ENCODE results near the gene HAUS7.

The HAUS7 gene

GRCh38 chrX:153499341-153499740 lies 29.0 kb upstream of the HAUS7 start:
- TF ChIP-seq, protein P1, sequence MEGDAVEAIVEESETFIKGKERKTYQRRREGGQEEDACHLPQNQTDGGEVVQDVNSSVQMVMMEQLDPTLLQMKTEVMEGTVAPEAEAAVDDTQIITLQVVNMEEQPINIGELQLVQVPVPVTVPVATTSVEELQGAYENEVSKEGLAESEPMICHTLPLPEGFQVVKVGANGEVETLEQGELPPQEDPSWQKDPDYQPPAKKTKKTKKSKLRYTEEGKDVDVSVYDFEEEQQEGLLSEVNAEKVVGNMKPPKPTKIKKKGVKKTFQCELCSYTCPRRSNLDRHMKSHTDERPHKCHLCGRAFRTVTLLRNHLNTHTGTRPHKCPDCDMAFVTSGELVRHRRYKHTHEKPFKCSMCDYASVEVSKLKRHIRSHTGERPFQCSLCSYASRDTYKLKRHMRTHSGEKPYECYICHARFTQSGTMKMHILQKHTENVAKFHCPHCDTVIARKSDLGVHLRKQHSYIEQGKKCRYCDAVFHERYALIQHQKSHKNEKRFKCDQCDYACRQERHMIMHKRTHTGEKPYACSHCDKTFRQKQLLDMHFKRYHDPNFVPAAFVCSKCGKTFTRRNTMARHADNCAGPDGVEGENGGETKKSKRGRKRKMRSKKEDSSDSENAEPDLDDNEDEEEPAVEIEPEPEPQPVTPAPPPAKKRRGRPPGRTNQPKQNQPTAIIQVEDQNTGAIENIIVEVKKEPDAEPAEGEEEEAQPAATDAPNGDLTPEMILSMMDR (conservative IDR thresholded peaks at IDR 0.05): no peak

GRCh38 chrX:153498453-153498852 lies 28.1 kb upstream of the HAUS7 start:
- H3K27ac ChIP-seq: no peak overlapping the region
- TF ChIP-seq, protein P1 (conservative IDR thresholded peaks at IDR 0.05): no peak

More at GRCh38 chrX:153499341-153499740, 29.0 kb upstream of the HAUS7 start:
- no peak overlapping the region for H3K27ac ChIP-seq

DNA sequence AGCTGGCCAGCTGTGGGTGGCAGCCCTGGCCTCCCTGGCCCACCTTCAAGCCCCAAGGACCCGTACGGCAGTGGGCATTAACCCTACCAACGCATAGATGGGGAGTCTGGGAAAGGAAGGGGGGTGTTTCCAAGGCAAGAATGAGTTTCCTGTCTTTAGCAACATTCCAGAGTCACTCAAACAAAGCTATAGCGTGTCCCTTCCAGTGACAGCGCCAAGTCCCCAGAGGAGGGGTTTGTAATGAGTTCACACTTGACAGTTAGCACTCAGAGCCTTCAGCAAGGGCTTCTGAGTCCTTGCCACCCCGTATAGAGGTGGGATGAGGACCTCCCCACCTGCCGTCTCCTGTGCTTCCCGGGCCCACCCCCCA lies 26.2 kb upstream of the HAUS7 start:
- TF ChIP-seq, protein P1 (conservative IDR thresholded peaks at IDR 0.05): no peak
- no peak overlapping the region for H3K27ac ChIP-seq

GRCh38 chrX:153495903-153496589 lies 25.7 kb upstream of the HAUS7 start:
- no peak overlapping the region for H3K27ac ChIP-seq

GRCh38 chrX:153495362-153495751 lies 25.0 kb upstream of the HAUS7 start:
- H3K27ac ChIP-seq: no peak overlapping the region
- TF ChIP-seq, protein P1 (conservative IDR thresholded peaks at IDR 0.05): no peak

More at GRCh38 chrX:153495903-153496589, 25.7 kb upstream of the HAUS7 start:
- TF ChIP-seq, protein P1 (conservative IDR thresholded peaks at IDR 0.05): no peak

GRCh38 chrX:153494541-153495361 lies 24.4 kb upstream of the HAUS7 start, which contains the start of gene BGN:
Gene BGN (plus strand): TSS chrX:153494980. CDS start chrX:153504632, 9,652 bp downstream.
- TF ChIP-seq, protein P1 (conservative IDR thresholded peaks at IDR 0.05): peak; percentile 47
- H3K27ac ChIP-seq: no peak within 1 kb of the TSS

GRCh38 chrX:153494061-153494460 lies 23.7 kb upstream of the HAUS7 start:
- TF ChIP-seq, protein P1 (conservative IDR thresholded peaks at IDR 0.05): no peak
- H3K27ac ChIP-seq: no peak overlapping the region
